Activated CD8-positive, alpha-beta memory T cell treated with anti-CD3 and anti-CD28 coated beads for 1 hour (primary cell): Measurements from ENCODE around the gene GARIN3.
"Not testable (repeated sequence)": the region's sequence is repeated elsewhere in the genome, so short reads cannot be mapped to it uniquely, and the experiment has no call there.

ENCODE experiments used
- DNase-seq, 2 donors: peaks; one replicate each; pipeline ENCODE4 v3.0.0-alpha.2; 2020; ENCODE audit warnings: low read depth in 1 of 2; ENCODE audit errors: extremely low read depth in 1 of 2

The GARIN3 gene

DNA sequence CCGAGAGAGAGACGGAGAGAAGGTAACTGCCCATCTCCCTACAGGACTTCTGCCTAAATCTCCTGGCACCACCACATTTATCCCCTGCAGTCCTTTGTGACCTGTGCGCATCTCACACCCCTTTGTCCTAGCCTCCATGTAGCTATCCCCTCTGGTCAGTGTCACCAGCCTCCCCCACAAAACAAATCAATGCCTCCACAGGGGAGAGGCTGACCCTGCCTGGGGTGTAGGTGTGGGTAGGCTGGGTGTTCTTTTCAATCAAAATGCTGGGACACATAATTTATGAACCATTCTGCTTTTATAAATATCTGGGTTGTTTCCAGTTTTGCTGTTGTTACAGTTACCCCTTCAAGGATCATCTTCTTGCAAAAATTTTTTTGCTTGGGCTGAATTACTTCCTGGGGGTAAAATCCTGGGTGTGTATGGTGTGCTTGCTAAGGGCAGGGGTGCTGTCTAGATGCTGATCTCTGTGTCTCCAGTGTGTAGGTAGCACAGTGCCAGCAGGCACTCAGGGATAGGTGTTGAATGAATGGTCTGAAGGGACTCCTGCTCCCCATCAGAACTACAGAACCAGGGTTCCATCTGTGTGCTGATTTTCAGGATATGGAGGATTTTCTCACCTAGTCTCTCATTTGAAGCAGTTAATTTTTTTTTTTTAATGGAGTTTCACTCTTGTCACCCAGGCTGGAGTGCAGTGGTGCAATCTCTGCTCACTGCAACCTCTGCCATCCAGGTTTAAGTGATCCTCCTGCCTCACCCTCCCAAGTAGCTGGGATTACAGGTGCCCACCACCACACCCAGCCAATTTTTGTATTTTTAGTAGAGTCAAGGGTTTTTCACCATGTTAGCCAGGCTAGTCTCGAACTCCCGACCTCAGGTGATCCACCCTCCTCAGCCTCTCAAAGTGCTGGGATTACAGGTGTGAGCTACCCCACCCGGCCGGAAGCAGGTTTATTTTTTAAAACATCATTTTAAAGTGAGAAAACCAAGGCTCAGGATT lies at the start of gene GARIN3:
Gene GARIN3, minus strand, starts transcription at position 51 of the 1,000 bp plus-strand sequence. CDS start 96 bp downstream, outside the sequence.
- DNase-seq: no peak

GRCh38 chr5:157215514-157216167 lies 49.6 kb upstream of the GARIN3 start:
- DNase-seq: no peak

GRCh38 chr5:157214861-157215513 lies 48.9 kb upstream of the GARIN3 start:
- DNase-seq: no peak

- no peak for DNase-seq
Observed at GRCh38 chr5:157214415-157214814, 48.4 kb upstream of the GARIN3 start.

DNA sequence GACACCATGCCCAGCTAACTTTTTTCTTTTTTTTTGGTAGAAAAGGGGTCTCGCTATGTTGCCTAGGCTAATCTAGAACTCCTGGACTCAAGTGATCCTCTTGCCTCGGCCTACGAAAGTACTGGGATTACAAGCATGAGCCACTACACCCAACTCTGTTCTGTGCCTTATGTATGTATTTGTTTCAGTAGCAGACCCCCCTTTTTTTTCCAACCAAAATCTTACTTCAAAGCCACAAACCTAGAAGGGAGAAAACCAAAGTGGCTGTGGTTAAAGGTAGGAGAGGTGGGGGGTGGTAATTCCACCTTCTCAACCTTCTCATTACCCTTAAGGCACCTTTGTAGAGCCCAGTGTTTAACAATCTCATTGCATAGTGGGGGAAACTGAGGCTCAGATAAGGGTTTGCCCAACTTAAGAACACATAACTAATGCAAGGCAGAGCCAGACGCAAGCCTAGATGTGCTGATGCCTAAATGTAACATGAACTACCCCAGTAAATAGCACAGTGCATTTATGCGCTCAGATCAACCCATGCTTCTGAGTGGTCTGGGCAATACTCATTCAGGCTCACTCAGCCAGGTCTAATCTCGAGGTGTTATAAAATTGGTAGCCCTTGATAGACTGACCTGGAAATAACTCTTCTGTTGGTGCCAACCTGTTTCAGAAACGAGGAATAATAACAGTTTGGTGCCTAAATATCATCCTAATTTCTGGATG lies 47.6 kb upstream of the GARIN3 start:
- no peak for DNase-seq

- DNase-seq: no peak
Observed at GRCh38 chr5:157212307-157212706, 46.2 kb upstream of the GARIN3 start.

- not testable (repeated sequence) for DNase-seq
Observed at GRCh38 chr5:157210652-157211051, 44.6 kb upstream of the GARIN3 start.

DNA sequence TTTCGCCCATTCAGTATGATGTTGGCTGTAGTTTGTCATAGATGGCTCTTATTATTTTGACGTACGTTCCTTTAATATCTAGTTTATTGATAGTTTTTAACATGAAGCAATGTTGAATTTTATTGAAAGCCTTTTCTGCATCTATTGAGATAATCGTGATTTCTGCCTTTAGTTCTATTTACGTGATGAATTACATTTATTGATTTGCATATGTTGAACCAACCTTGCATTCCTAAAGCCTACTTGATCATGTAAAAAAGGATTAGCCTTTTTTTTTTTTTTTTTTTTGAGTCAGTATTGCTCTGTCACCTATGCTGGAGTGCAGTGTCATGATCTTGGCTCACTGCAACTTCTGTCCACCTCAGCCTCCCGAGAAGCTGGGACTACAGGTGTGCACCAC lies 39.6 kb upstream of the GARIN3 start:
- DNase-seq: no peak

GRCh38 chr5:157204765-157205164 lies 38.7 kb upstream of the GARIN3 start:
- DNase-seq: no peak

GRCh38 chr5:157203417-157203816 lies 37.4 kb upstream of the GARIN3 start:
- DNase-seq: no peak

GRCh38 chr5:157201857-157202256 lies 35.8 kb upstream of the GARIN3 start:
- no peak for DNase-seq

- DNase-seq: no peak
Observed at GRCh38 chr5:157198277-157198986, 32.4 kb upstream of the GARIN3 start.

DNA sequence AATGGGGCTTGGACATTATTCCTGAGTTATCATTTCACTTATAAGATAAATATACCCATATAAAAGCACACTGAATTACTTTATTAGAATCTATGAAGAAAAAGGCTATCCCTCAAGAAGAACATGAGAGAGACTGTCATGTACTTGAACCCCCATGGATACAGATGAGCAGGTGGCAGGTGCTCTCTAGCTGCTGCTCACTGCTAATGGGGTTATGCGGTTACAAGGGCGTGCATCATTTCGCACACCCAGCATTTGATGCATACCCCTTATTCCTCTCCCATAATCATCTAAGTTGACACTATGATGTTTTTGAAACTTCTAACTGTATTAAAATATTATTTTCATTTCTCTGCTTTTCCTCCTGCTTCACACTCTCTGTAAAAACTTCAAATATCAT lies 31.0 kb upstream of the GARIN3 start:
- DNase-seq: no peak

GRCh38 chr5:157196045-157196444 lies 30.0 kb upstream of the GARIN3 start:
- no peak for DNase-seq

- no peak for DNase-seq
Observed at GRCh38 chr5:157193699-157194424, 27.8 kb upstream of the GARIN3 start.

- DNase-seq: no peak
Observed at GRCh38 chr5:157189223-157189622, 23.2 kb upstream of the GARIN3 start.

DNA sequence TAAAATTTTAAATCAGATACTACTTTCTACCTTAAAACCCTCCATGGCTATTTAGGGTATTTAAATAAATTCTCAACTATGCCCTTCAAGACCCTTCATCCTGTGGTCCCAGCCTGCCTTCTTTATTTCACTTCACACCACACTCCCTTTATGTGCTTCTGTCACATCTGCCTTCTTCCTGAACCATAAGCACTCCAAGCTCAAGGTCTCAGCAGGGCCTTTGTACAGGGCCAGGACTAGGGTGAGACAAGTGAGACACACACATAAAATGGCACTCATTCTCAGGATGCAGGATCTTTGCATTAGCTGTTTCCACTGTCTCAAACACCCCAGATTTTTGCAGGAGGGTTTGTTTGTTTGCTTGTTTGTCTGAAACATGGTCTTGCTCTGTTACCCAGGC lies 22.2 kb upstream of the GARIN3 start:
- DNase-seq: no peak

- DNase-seq: no peak
Observed at GRCh38 chr5:157187046-157187754, 21.1 kb upstream of the GARIN3 start.
